Suprapubic skin (tissue), 4 donors: Measurements from ENCODE around the gene ERC2. TPM values are rescaled to one million over a fixed set of nuclear protein-coding genes. Genes with fewer than 3 reads are reported as not detected.

Experiments used
- DNase-seq, 2 donors: peaks; one replicate each; pipeline ENCODE4 v3.0.0-alpha.2; 2019; ENCODE audit warnings: low spot score in 2 of 2
- H3K27ac ChIP-seq: fragments of 200-600 bp; sonication (generic); one replicate; pipeline ENCODE4 v1.5.1; 2019
- H3K27me3 ChIP-seq: fragments of 200-600 bp; sonication (generic); one replicate; pipeline ENCODE4 v1.5.1; 2019
- H3K36me3 ChIP-seq: fragments of 200-600 bp; sonication (generic); one replicate; pipeline ENCODE4 v1.5.1; 2019
- H3K4me1 ChIP-seq: fragments of 200-600 bp; sonication (generic); one replicate; pipeline ENCODE4 v1.5.1; 2019
- H3K4me3 ChIP-seq: fragments of 200-600 bp; sonication (generic); one replicate; pipeline ENCODE4 v1.5.1; 2019; ENCODE audit warnings: mild to moderate bottlenecking
- H3K9me3 ChIP-seq: fragments of 200-600 bp; sonication (generic); one replicate; pipeline ENCODE4 v1.5.1; 2019
- EP300 ChIP-seq: sonication (generic); formaldehyde crosslinking; IDR thresholded peaks from one replicate; pipeline ENCODE4 v1.6.1; 2017; ENCODE audit warnings: antibody characterized with exemption
- POLR2A ChIP-seq, 2 donors: fragments of 450-650 bp; IDR thresholded peaks; one replicate each; pipeline ENCODE4 v1.6.1; 2017; ENCODE audit warnings: antibody characterized with exemption in 2 of 2, mild to moderate bottlenecking in 2 of 2, moderate library complexity in 2 of 2
- POLR2AphosphoS5 ChIP-seq, 3 donors: sonication (generic); formaldehyde crosslinking; IDR thresholded peaks; one replicate each; pipeline ENCODE4 v1.6.1; 2017; ENCODE audit warnings: antibody characterized with exemption in 3 of 3
- WGBS: methylation state at CpG from one replicate; pipeline ENCODE4 v1.1.5; 2018; 5-methylcytosine and 5-hydroxymethylcytosine counted together
- total RNA-seq, 4 donors: library from RNA; depleted of rRNA; stranded (reverse); fragments of >200 nt; gene quantifications; one replicate each; pipeline ENCODE4 v1.1.0, GENCODE V29; 2016
- TF ChIP-seq, protein P1 (sequence below), 2 donors: fragments of 200-600 bp in 1 of 2; fragments of 450-650 bp in 1 of 2; sonication (generic) in 1 of 2; IDR thresholded peaks; one replicate each; pipeline ENCODE4 v1.5.1; 2016 to 2019; ENCODE audit warnings: antibody characterized with exemption in 2 of 2, mild to moderate bottlenecking in 1 of 2, moderate library complexity in 1 of 2

The ERC2 gene
- total RNA-seq, 4 donors from 2014 or later, result 0.21 TPM; not detected in 3

DNA sequence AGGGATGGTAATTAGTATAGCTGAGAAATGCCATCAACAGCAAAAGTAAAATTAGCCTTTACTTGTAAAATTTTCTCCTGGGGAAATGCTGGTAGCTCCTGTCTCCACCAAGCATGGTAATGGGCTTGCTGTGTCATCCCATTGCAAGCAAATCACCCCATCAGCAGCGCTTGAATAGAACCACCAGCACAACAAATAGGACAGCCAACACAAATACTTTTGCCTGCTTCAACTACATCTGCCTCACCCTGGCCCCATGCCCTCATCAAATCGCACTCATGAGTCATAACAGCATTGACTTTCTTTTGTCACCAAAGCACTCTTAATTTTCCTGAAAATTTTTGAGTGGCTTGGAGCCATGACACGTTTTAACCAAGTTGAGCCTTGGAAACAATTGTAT, 52.6 kb downstream of the ERC2 start:
- Histone ChIP-seq H3K4me3 (no peak overlapping the region), H3K27me3 (no peaks in the 10 kb centered on the region), H3K36me3 (no peaks in the 10 kb centered on the region), H3K27ac (no peak overlapping the region), H3K9me3 (no peaks in the 10 kb centered on the region), H3K4me1 (no peaks in the 10 kb centered on the region)
- no peak for TF ChIP-seq POLR2A (IDR thresholded peaks at IDR 0.05)
- TF ChIP-seq, protein P1, sequence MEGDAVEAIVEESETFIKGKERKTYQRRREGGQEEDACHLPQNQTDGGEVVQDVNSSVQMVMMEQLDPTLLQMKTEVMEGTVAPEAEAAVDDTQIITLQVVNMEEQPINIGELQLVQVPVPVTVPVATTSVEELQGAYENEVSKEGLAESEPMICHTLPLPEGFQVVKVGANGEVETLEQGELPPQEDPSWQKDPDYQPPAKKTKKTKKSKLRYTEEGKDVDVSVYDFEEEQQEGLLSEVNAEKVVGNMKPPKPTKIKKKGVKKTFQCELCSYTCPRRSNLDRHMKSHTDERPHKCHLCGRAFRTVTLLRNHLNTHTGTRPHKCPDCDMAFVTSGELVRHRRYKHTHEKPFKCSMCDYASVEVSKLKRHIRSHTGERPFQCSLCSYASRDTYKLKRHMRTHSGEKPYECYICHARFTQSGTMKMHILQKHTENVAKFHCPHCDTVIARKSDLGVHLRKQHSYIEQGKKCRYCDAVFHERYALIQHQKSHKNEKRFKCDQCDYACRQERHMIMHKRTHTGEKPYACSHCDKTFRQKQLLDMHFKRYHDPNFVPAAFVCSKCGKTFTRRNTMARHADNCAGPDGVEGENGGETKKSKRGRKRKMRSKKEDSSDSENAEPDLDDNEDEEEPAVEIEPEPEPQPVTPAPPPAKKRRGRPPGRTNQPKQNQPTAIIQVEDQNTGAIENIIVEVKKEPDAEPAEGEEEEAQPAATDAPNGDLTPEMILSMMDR (IDR thresholded peaks at IDR 0.05), result no peak
- TF ChIP-seq EP300, result no peak
- no peak for TF ChIP-seq POLR2AphosphoS5 (IDR thresholded peaks at IDR 0.05)
- DNase-seq, result no peak
- 33% methylated on average over 3 of the region's 3 CpGs for WGBS

DNA sequence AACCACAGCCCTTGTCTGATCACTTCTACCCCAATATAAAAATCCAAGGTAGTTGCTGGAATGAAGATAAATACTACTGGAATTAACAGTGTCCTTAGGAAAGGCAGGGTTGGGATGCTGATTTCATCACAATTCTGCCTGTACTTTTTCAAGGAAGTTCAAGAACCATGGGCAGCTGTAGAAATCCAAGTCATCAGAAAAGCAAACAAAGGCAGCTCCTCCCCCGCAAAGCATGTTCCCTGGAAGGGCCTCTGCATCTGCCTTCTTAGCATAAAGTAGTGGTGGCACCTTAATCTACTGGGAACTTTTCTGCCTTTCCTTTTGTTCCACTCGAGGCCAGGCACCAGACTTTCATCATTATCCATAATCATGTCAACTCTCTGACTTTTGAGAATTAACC, 54.4 kb downstream of the ERC2 start:
- H3K27ac ChIP-seq, result no peak overlapping the region
- H3K27me3 ChIP-seq, result peaks cover 1% of the 10 kb centered on the region
- DNase-seq, result no peak
- no peaks in the 10 kb centered on the region for H3K9me3 ChIP-seq
- no peaks in the 10 kb centered on the region for H3K4me1 ChIP-seq
- H3K4me3 ChIP-seq, result no peak overlapping the region
- 74% methylated on average over 2 of the region's 2 CpGs for WGBS
- TF ChIP-seq, protein P1 (IDR thresholded peaks at IDR 0.05), result no peak
- TF ChIP-seq EP300, result no peak
- no peak for TF ChIP-seq POLR2AphosphoS5 (IDR thresholded peaks at IDR 0.05)
- no peak for TF ChIP-seq POLR2A (IDR thresholded peaks at IDR 0.05)
- no peaks in the 10 kb centered on the region for H3K36me3 ChIP-seq

DNA sequence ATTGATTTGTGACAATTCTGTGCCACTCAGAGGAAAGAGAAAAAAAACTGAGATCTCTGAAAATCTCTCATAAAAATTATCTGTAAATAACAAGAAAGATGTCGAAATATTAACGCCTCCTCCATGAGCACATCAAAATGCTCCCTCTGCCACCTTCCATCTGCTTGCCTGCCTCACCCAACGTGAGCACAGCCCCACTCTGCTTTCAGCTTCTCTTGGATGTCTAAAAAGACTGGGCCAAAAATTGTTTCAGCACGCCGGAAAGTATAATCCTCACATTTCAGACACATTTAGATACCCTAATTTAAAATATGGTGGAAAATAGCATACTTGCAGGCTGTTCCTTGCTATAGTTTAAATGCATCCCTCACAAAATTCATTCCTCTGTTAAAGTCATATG, 57.1 kb downstream of the ERC2 start:
- no peak overlapping the region for H3K27ac ChIP-seq
- H3K36me3 ChIP-seq, result no peaks in the 10 kb centered on the region
- H3K27me3 ChIP-seq, result peaks cover 8% of the 10 kb centered on the region
- H3K4me3 ChIP-seq, result no peak overlapping the region
- TF ChIP-seq EP300 (no peak), POLR2A (IDR thresholded peaks at IDR 0.05) (no peak), POLR2AphosphoS5 (IDR thresholded peaks at IDR 0.05) (no peak)
- TF ChIP-seq, protein P1 (IDR thresholded peaks at IDR 0.05), result no peak
- H3K9me3 ChIP-seq, result no peaks in the 10 kb centered on the region
- 86% methylated on average over 5 of the region's 5 CpGs for WGBS
- DNase-seq, result no peak
- H3K4me1 ChIP-seq, result no peaks in the 10 kb centered on the region

DNA sequence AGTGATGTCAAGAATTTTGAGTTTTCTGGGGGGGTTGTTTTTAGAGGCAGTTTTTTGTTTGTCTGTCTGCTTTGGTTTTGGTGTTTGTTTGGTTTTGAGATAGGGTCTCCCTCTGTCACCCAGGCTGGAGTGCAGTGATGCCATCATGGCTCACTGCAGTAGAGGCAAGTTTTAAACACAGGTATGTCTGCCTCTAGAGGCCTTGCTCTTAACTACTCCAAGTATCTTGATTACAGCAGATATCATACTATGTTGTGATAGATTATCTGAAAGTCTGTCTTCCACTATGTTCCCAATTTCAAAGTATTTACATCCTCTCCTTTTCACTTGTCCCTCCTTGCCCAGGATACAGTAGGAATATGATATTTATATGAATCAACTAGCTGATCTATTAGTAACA, 57.7 kb downstream of the ERC2 start:
- no peaks in the 10 kb centered on the region for H3K4me1 ChIP-seq
- H3K4me3 ChIP-seq, result no peak overlapping the region
- H3K27me3 ChIP-seq, result peaks cover 8% of the 10 kb centered on the region
- H3K27ac ChIP-seq, result no peak overlapping the region
- no peak for DNase-seq
- TF ChIP-seq POLR2AphosphoS5 (IDR thresholded peaks at IDR 0.05), result no peak
- TF ChIP-seq POLR2A (IDR thresholded peaks at IDR 0.05), result no peak
- no peak for TF ChIP-seq EP300
- TF ChIP-seq, protein P1 (IDR thresholded peaks at IDR 0.05), result no peak
- H3K9me3 ChIP-seq, result no peaks in the 10 kb centered on the region
- H3K36me3 ChIP-seq, result no peaks in the 10 kb centered on the region

DNA sequence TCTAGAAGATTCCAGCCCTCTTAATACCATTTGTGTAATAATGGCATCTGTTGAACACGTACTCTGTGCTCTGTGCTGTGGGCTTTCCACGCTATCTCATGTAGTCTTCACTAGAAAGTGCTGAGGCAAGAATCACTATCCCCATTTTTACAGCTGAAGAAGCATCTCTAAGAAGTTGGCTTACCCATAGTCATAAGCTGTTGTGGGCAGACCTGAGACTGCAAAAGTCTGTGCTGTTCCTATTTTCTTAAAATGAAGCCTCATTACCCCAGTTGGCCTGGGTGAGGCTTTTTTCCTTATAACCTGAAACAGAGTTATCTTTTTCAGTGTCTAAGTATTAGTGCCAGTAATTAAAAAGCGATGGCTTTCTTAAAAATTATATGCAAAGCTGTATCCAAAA, 58.5 kb downstream of the ERC2 start:
- H3K27ac ChIP-seq, result no peak overlapping the region
- H3K4me3 ChIP-seq, result no peak overlapping the region
- TF ChIP-seq, protein P1 (IDR thresholded peaks at IDR 0.05), result no peak
- no peak for TF ChIP-seq POLR2AphosphoS5 (IDR thresholded peaks at IDR 0.05)
- TF ChIP-seq POLR2A (IDR thresholded peaks at IDR 0.05), result no peak
- no peak for TF ChIP-seq EP300
- DNase-seq, result no peak
- no peaks in the 10 kb centered on the region for H3K4me1 ChIP-seq
- H3K27me3 ChIP-seq, result peaks cover 8% of the 10 kb centered on the region
- no peaks in the 10 kb centered on the region for H3K9me3 ChIP-seq
- no peaks in the 10 kb centered on the region for H3K36me3 ChIP-seq
- WGBS, result 91% methylated on average over 3 of the region's 3 CpGs
